GM12875 (cell line): ENCODE measurements around the gene EZH2.

ENCODE experiments used
- H3K4me3 ChIP-seq: one replicate; pipeline ENCODE4 v1.5.1; 2011; ENCODE audit warnings: low read depth, low read length, control low read depth
- TF ChIP-seq, protein P1 (sequence below): IDR thresholded peaks from 2 replicates; pipeline ENCODE4 v1.5.1; 2011; ENCODE audit warnings: low read depth, mild to moderate bottlenecking, control low read depth, inconsistent platforms, low read length, moderate library complexity, borderline replicate concordance; ENCODE audit not compliant: insufficient read depth

EZH2 gene

GRCh38 chr7:148790131-148790726 lies 93.9 kb downstream of the EZH2 start:
- no peak overlapping the region for H3K4me3 ChIP-seq
- TF ChIP-seq, protein P1, sequence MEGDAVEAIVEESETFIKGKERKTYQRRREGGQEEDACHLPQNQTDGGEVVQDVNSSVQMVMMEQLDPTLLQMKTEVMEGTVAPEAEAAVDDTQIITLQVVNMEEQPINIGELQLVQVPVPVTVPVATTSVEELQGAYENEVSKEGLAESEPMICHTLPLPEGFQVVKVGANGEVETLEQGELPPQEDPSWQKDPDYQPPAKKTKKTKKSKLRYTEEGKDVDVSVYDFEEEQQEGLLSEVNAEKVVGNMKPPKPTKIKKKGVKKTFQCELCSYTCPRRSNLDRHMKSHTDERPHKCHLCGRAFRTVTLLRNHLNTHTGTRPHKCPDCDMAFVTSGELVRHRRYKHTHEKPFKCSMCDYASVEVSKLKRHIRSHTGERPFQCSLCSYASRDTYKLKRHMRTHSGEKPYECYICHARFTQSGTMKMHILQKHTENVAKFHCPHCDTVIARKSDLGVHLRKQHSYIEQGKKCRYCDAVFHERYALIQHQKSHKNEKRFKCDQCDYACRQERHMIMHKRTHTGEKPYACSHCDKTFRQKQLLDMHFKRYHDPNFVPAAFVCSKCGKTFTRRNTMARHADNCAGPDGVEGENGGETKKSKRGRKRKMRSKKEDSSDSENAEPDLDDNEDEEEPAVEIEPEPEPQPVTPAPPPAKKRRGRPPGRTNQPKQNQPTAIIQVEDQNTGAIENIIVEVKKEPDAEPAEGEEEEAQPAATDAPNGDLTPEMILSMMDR, result no peak

- H3K4me3 ChIP-seq, result no peak overlapping the region
- TF ChIP-seq, protein P1, result no peak
Observed at GRCh38 chr7:148789220-148789619, 94.9 kb downstream of the EZH2 start.

DNA sequence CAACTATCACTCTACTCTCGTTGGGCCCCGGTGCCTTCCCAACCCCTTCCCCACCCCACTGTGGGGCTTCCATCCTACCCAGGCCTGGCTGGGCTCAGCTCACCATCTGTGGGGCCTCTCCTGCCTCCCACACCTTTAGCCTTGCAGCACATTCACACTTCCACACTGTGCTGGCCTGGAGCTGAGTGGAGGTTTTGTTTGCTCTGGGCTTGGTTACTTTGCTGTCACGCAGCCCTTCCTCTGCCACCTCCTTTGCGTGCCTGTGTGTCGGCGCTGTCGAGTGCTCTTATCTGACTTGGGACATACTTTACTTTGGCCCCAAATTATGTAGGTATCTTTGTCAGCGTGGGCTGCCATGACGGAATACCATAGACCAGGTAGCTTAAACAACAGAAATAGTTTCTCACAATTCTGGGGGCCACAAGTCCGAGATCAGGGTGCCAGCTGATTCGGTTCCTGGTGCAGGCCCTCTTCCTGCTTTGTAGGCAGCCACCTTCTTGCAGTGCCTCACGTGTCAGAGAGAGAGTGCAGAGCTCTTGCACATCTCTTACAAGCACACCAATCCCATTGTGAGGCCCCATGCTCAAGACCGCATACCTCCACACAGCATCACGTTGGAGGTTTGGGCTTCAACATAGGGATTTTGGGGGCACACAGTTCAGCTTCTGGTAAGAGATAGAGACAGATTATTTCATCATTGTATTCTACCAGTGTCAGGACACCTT lies 96.4 kb downstream of the EZH2 start:
- TF ChIP-seq, protein P1, result no peak
- no peak overlapping the region for H3K4me3 ChIP-seq

DNA sequence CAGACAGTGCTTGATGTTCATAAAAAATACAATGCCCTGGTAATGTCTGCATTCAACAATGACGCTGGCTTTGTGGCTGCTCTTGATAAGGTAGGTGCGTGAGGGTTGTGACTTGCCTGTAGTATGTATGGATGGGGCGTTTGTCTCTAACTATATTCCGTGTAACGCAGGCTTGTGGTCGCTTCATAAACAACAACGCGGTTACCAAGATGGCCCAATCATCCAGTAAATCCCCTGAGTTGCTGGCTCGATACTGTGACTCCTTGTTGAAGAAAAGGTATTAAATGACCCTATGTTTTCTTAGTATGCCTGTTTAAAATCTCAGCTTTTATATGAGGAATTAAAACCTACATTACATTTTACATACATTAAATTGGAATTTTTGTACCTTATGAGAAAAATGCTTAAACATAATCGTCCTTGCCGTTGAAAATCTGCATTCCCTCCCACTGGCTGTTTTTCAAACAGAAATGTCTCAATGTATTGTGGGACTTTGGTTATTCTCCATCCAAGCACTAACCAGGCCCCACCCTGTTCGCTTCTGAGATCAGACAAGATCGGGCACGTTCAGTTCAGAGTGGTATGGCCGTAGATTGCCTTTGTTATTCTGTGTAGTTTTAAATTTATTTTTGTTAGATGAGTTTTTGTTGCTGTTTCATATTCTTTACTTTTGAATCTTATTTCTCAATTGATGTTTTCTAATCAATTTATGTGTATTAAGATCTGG lies 100.1 kb downstream of the EZH2 start:
- H3K4me3 ChIP-seq, result no peak overlapping the region
- TF ChIP-seq, protein P1, result no peak

GRCh38 chr7:148782757-148783456 lies 101.2 kb downstream of the EZH2 start:
- no peak overlapping the region for H3K4me3 ChIP-seq
- TF ChIP-seq, protein P1, result no peak

GRCh38 chr7:148774471-148774870 lies 109.6 kb downstream of the EZH2 start:
- TF ChIP-seq, protein P1, result no peak
- H3K4me3 ChIP-seq, result no peak overlapping the region

DNA sequence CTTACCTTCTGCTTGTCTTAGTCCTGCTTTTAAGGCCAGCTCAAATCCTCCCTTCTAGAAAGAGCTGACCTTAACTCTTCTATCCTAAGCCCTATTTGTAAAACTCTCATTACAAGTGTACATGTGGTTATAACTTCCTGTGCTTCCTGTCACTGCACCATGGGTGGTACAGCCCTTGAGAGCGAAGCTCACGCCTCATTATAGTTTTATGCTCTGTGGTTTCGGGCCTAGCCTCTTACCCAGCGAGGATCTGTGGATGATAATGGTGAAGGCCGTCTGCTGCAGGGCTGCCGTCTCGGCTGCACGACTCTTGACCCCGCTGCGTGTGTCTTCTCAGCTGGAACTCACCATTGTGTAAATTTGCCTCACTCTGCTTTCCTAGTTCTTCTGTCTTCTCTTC lies 110.8 kb downstream of the EZH2 start:
- TF ChIP-seq, protein P1, result no peak
- H3K4me3 ChIP-seq, result no peak overlapping the region
